Neural progenitor cell (in vitro differentiated cells): Measurements from ENCODE around the gene RPS13. TPM values are rescaled to one million over a fixed set of nuclear protein-coding genes. Genes with fewer than 3 reads are reported as not detected.
A peak's percentile ranks its signal among the peaks of the same experiment; 100 is the strongest.
"Not testable (repeated sequence)": the region's sequence is repeated elsewhere in the genome, so short reads cannot be mapped to it uniquely, and the experiment has no call there.

ENCODE experiments used
- DNase-seq: peaks from one replicate; pipeline ENCODE4 v3.0.0-alpha.2; 2016; ENCODE audit warnings: low spot score
- H2AFZ ChIP-seq: fragments of 200-600 bp; sonication (generic); replicated peaks from 2 replicates; pipeline ENCODE4 v1.6.1; 2016; ENCODE audit warnings: antibody characterized with exemption
- H3F3A ChIP-seq: fragments of 200-600 bp; sonication (generic); 2 replicates; pipeline ENCODE4 v1.6.1; 2016; ENCODE audit warnings: antibody characterized with exemption, low read depth
- H3K27ac ChIP-seq: fragments of 200-600 bp; sonication (generic); 2 replicates; pipeline ENCODE4 v1.5.1; 2016; ENCODE audit warnings: mild to moderate bottlenecking
- H3K27me3 ChIP-seq: fragments of 200-600 bp; sonication (generic); 2 replicates; pipeline ENCODE4 v1.6.1; 2016; ENCODE audit warnings: mild to moderate bottlenecking, moderate library complexity
- H3K36me3 ChIP-seq: fragments of 200-600 bp; sonication (generic); 2 replicates; pipeline ENCODE4 v1.5.1; 2016
- H3K4me1 ChIP-seq: fragments of 200-600 bp; sonication (generic); 2 replicates; pipeline ENCODE4 v1.6.1; 2016; ENCODE audit warnings: mixed run types
- H3K4me2 ChIP-seq: fragments of 200-600 bp; sonication (generic); 2 replicates; pipeline ENCODE4 v1.6.1; 2016
- H3K4me3 ChIP-seq: fragments of 200-600 bp; sonication (generic); 2 replicates; pipeline ENCODE4 v1.5.1; 2016
- H3K79me2 ChIP-seq: fragments of 200-600 bp; sonication (generic); 2 replicates; pipeline ENCODE4 v1.6.1; 2016; ENCODE audit warnings: low read depth
- H3K9ac ChIP-seq: fragments of 200-600 bp; sonication (generic); 2 replicates; pipeline ENCODE4 v1.6.1; 2016
- H3K9me3 ChIP-seq: fragments of 200-600 bp; sonication (generic); 2 replicates; pipeline ENCODE4 v1.5.1; 2016; ENCODE audit warnings: low read depth
- H4K20me1 ChIP-seq: fragments of 200-600 bp; sonication (generic); 2 replicates; pipeline ENCODE4 v1.6.1; 2016; ENCODE audit warnings: low read depth
- H3K27ac Mint-ChIP-seq: 3 replicates; pipeline ENCODE4 v1.8.0; 2021; ENCODE audit warnings: mixed read lengths
- H3K27me3 Mint-ChIP-seq: 2 replicates; pipeline ENCODE4 v1.8.0; 2022; ENCODE audit warnings: low read depth, mild to moderate bottlenecking, inconsistent platforms, moderate library complexity, mixed read lengths; ENCODE audit not compliant: insufficient read depth
- H3K36me3 Mint-ChIP-seq: 3 replicates; pipeline ENCODE4 v1.8.0; 2021; ENCODE audit warnings: mixed read lengths
- H3K4me1 Mint-ChIP-seq: 3 replicates; pipeline ENCODE4 v1.8.0; 2021; ENCODE audit warnings: mixed read lengths
- H3K4me3 Mint-ChIP-seq: 3 replicates; pipeline ENCODE4 v1.8.0; 2021; ENCODE audit warnings: mild to moderate bottlenecking, moderate library complexity, mixed read lengths
- H3K9me3 Mint-ChIP-seq: 3 replicates; pipeline ENCODE4 v1.8.0; 2020; ENCODE audit warnings: mixed read lengths
- CTCF ChIP-seq: fragments of 200-600 bp; sonication (generic); IDR thresholded peaks from 2 replicates; pipeline ENCODE4 v1.5.1; 2017; ENCODE audit warnings: antibody characterized with exemption, mild to moderate bottlenecking
- EZH2 ChIP-seq: fragments of 200-600 bp; sonication (generic); IDR thresholded peaks from 2 replicates; pipeline ENCODE4 v1.6.1; 2017; ENCODE audit warnings: antibody characterized with exemption, mild to moderate bottlenecking, moderate library complexity
- EZH2phosphoT487 ChIP-seq: fragments of 200-600 bp; sonication (generic); IDR thresholded peaks from 2 replicates; pipeline ENCODE4 v1.6.1; 2017; ENCODE audit warnings: antibody characterized with exemption
- total RNA-seq: library from RNA; depleted of rRNA; stranded (reverse); fragments of >200 nt; gene quantifications from 2 replicates; pipeline ENCODE4 v1.2.3, GENCODE V29; 2015; ENCODE audit warnings: low replicate concordance

RPS13 gene
- total RNA-seq, 1 donor from 2014 or later, result 1,918 TPM

GRCh38 chr11:17098658-17099057 lies 21.2 kb upstream of the RPS13 start:
- Histone ChIP-seq H3K9ac (no peak overlapping the region), H3K27me3 (no peaks in the 10 kb centered on the region), H3K4me1 (no peaks in the 10 kb centered on the region), H3K4me2 (no peak overlapping the region), H3K9me3 (no peaks in the 10 kb centered on the region), H3F3A (peaks cover 5% of the 10 kb centered on the region), H4K20me1 (no peaks in the 10 kb centered on the region), H2AFZ (no peak overlapping the region), H3K36me3 (peaks cover 25% of the 10 kb centered on the region), H3K27ac (no peak overlapping the region), H3K79me2 (no peaks in the 10 kb centered on the region), H3K4me3 (no peak overlapping the region)
- H3K4me1 Mint-ChIP-seq, result no peaks in the 10 kb centered on the region
- H3K4me3 Mint-ChIP-seq, result no peak overlapping the region
- H3K27me3 Mint-ChIP-seq, result no peaks in the 10 kb centered on the region
- H3K9me3 Mint-ChIP-seq, result no peaks in the 10 kb centered on the region
- TF ChIP-seq EZH2phosphoT487, result no peak
- no peak for TF ChIP-seq EZH2
- peaks cover 24% of the 10 kb centered on the region for H3K36me3 Mint-ChIP-seq
- H3K27ac Mint-ChIP-seq, result no peak overlapping the region
- no peak for DNase-seq

GRCh38 chr11:17098038-17098437 lies 20.6 kb upstream of the RPS13 start:
- Histone ChIP-seq H3K36me3 (peaks cover 21% of the 10 kb centered on the region), H3K4me2 (no peak overlapping the region), H3K27ac (no peak overlapping the region), H3K4me3 (no peak overlapping the region), H3K9ac (no peak overlapping the region), H3K4me1 (no peaks in the 10 kb centered on the region), H2AFZ (no peak overlapping the region), H3K9me3 (no peaks in the 10 kb centered on the region), H3F3A (peaks cover 5% of the 10 kb centered on the region), H3K79me2 (no peaks in the 10 kb centered on the region), H4K20me1 (no peaks in the 10 kb centered on the region), H3K27me3 (no peaks in the 10 kb centered on the region)
- no peak for DNase-seq
- H3K4me1 Mint-ChIP-seq, result no peaks in the 10 kb centered on the region
- H3K27me3 Mint-ChIP-seq, result no peaks in the 10 kb centered on the region
- H3K4me3 Mint-ChIP-seq, result no peak overlapping the region
- H3K36me3 Mint-ChIP-seq, result peaks cover 22% of the 10 kb centered on the region
- TF ChIP-seq CTCF, result no peak
- TF ChIP-seq EZH2, result no peak
- H3K27ac Mint-ChIP-seq, result no peak overlapping the region
- H3K9me3 Mint-ChIP-seq, result no peaks in the 10 kb centered on the region

GRCh38 chr11:17085976-17086375 lies 8.5 kb upstream of the RPS13 start:
- not testable (repeated sequence) for H2AFZ ChIP-seq, H3K27ac Mint-ChIP-seq, H3K4me3 Mint-ChIP-seq, H3K79me2 ChIP-seq, H3K4me1 ChIP-seq, H3K9me3 Mint-ChIP-seq, H3K9me3 ChIP-seq, H4K20me1 ChIP-seq, DNase-seq, H3K9ac ChIP-seq, H3K4me2 ChIP-seq, H3K4me3 ChIP-seq, H3K36me3 ChIP-seq, H3K27me3 ChIP-seq, H3K4me1 Mint-ChIP-seq, H3K27me3 Mint-ChIP-seq
- H3F3A ChIP-seq, result peaks cover 28% of the 10 kb centered on the region
- peak overlapping the region; percentile 63 for H3K27ac ChIP-seq
- peaks cover 13% of the 10 kb centered on the region for H3K36me3 Mint-ChIP-seq

- no peaks in the 10 kb centered on the region for H3K27me3 Mint-ChIP-seq
- peak overlapping the region; percentile 97 for H3K4me2 ChIP-seq
- peak overlapping the region; percentile 40 for H3K27ac ChIP-seq
- TF ChIP-seq EZH2, result no peak
- TF ChIP-seq CTCF, result no peak
- no peak for TF ChIP-seq EZH2phosphoT487
- peak overlapping the region; percentile 89 for H3K4me3 ChIP-seq
- no peaks in the 10 kb centered on the region for H3K27me3 ChIP-seq
- peaks cover 22% of the 10 kb centered on the region for H3K36me3 Mint-ChIP-seq
- H3K9me3 Mint-ChIP-seq, result peaks cover 2% of the 10 kb centered on the region
- H3K4me3 Mint-ChIP-seq, result peak overlapping the region; percentile 99
- H4K20me1 ChIP-seq, result peaks cover 29% of the 10 kb centered on the region
- H3K9ac ChIP-seq, result peak overlapping the region; percentile 91
- H3F3A ChIP-seq, result peaks cover 48% of the 10 kb centered on the region
- H2AFZ ChIP-seq, result peak overlapping the region; percentile 83
- peaks cover 34% of the 10 kb centered on the region for H3K79me2 ChIP-seq
- H3K36me3 ChIP-seq, result peaks cover 12% of the 10 kb centered on the region
- H3K27ac Mint-ChIP-seq, result peak overlapping the region; percentile 94
- DNase-seq, result no peak
- H3K4me1 ChIP-seq, result peaks cover 11% of the 10 kb centered on the region
- no peaks in the 10 kb centered on the region for H3K9me3 ChIP-seq
- peaks cover 28% of the 10 kb centered on the region for H3K4me1 Mint-ChIP-seq
Observed at GRCh38 chr11:17077240-17077519, 287 bp downstream of the RPS13 start.
